Fibroblast of lung (primary cell): Measurements from ENCODE around the gene CAPN12. TPM values are rescaled to one million over a fixed set of nuclear protein-coding genes. Genes with fewer than 3 reads are reported as not detected.
"Not testable (repeated sequence)": the region's sequence is repeated elsewhere in the genome, so short reads cannot be mapped to it uniquely, and the experiment has no call there.

ENCODE experiments used
- DNase-seq, 2 donors: peaks; one replicate each; pipeline versions ENCODE4 v3.0.0 to v3.0.0-alpha.2; 2010; ENCODE audit warnings: low read depth in 2 of 2
- H2AFZ ChIP-seq: 2 replicates; pipeline ENCODE4 v1.5.1; 2012; ENCODE audit warnings: low read length, control low read depth, inconsistent platforms
- H3K27ac ChIP-seq: 2 replicates; pipeline ENCODE4 v1.5.1; 2011; ENCODE audit warnings: low read length, control low read depth; ENCODE audit not compliant: insufficient read depth
- H3K27me3 ChIP-seq: 2 replicates; pipeline ENCODE4 v1.5.1; 2011; ENCODE audit warnings: mild to moderate bottlenecking, low read length; ENCODE audit not compliant: control insufficient read depth, insufficient read depth
- H3K36me3 ChIP-seq: 2 replicates; pipeline ENCODE4 v1.5.1; 2011; ENCODE audit warnings: low read length; ENCODE audit not compliant: control insufficient read depth, insufficient read depth
- H3K4me1 ChIP-seq: 2 replicates; pipeline ENCODE4 v1.5.1; 2011; ENCODE audit warnings: low read length; ENCODE audit not compliant: control insufficient read depth, insufficient read depth; ENCODE audit errors: extremely low read depth
- H3K4me2 ChIP-seq: 2 replicates; pipeline ENCODE4 v1.5.1; 2011; ENCODE audit warnings: low read length, control low read depth; ENCODE audit not compliant: insufficient read depth; ENCODE audit errors: extremely low read depth
- H3K4me3 ChIP-seq, 4 experiments: fragments of 200-600 bp in 1 of 4; sonication (generic) in 1 of 4; replicated peaks in 1 of 4; 2 replicates each; pipeline ENCODE4 v1.5.1; 2011 to 2016; ENCODE audit warnings: low read length in 4 of 4, low read depth in 3 of 4, mild to moderate bottlenecking in 3 of 4, control low read depth in 2 of 4, inconsistent platforms in 1 of 4, mixed read lengths in 1 of 4; ENCODE audit not compliant: insufficient read depth in 1 of 4; ENCODE audit errors: control extremely low read depth in 1 of 4
- H3K79me2 ChIP-seq: 2 replicates; pipeline ENCODE4 v1.5.1; 2012; ENCODE audit warnings: mild to moderate bottlenecking, low read length, inconsistent platforms; ENCODE audit not compliant: control insufficient read depth, insufficient read depth
- H3K9ac ChIP-seq: 2 replicates; pipeline ENCODE4 v1.5.1; 2011; ENCODE audit warnings: mild to moderate bottlenecking, low read length, control low read depth; ENCODE audit not compliant: insufficient read depth
- H3K9me3 ChIP-seq: 2 replicates; pipeline ENCODE4 v1.5.1; 2012; ENCODE audit warnings: low read depth, low read length; ENCODE audit not compliant: control insufficient read depth, insufficient read depth
- H4K20me1 ChIP-seq: 2 replicates; pipeline ENCODE4 v1.5.1; 2011; ENCODE audit warnings: low read length; ENCODE audit not compliant: control insufficient read depth, insufficient read depth; ENCODE audit errors: extremely low read depth
- CTCF ChIP-seq, 2 donors: IDR thresholded peaks in 1 of 2; conservative IDR thresholded peaks in 1 of 2; 1 replicate in 1 of 2; 2 replicates in 1 of 2; pipeline ENCODE4 v1.5.1; 2011 to 2012; ENCODE audit warnings: low read length in 2 of 2, control low read depth in 1 of 2, inconsistent platforms in 1 of 2, low read depth in 1 of 2, mild to moderate bottlenecking in 1 of 2
- EZH2 ChIP-seq: IDR thresholded peaks from 2 replicates; pipeline ENCODE4 v1.5.1; 2012; ENCODE audit warnings: low read length, control low read depth, mild to moderate bottlenecking; ENCODE audit errors: missing control alignments
- polyA plus RNA-seq, 2 donors: library from polyadenylated mRNA; depleted of rRNA in 1 of 2; stranded (reverse) in 1 of 2; unstranded in 1 of 2; fragments of >200 nt; gene quantifications; 2 replicates each; pipeline ENCODE4 v1.2.1, GENCODE V29; 2011 to 2012; ENCODE audit warnings: missing spikeins in 1 of 2
- total RNA-seq: library from RNA; depleted of rRNA; stranded (reverse); fragments of >200 nt; gene quantifications from 2 replicates; pipeline ENCODE4 v1.2.1, GENCODE V29; 2014

The CAPN12 gene
- total and polyA plus RNA-seq, 2 donors (not counting 1 experiment from before 2014, with no cell fraction given), result 0.20 to 0.50 TPM

DNA sequence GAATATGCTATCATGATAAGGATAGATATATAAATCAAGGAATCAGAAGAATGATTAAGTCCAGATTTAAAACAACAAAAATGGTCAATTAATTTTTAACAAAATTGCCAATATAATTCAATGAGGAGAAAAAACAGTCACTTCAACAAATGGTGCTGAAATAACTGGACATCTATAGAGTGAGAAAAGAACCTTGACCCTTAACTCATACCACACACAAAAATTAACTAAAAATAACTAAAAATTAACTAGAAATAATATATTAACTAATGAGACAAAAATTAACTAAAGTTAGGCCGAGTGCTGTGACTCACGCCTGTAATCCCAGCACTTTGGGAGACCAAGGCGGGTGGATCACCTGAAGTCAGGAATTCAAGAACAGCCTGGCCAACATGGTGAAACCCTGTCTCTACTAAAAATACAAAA is 19.5 kb upstream of the CAPN12 start:
- Histone ChIP-seq H3K9me3 (no peaks in the 10 kb centered on the region), H3K4me3 (no peak overlapping the region), H3K36me3 (no peaks in the 10 kb centered on the region), H2AFZ (no peak overlapping the region), H3K79me2 (no peaks in the 10 kb centered on the region), H3K27ac (no peak overlapping the region), H3K4me1 (no peaks in the 10 kb centered on the region), H4K20me1 (no peaks in the 10 kb centered on the region), H3K27me3 (no peaks in the 10 kb centered on the region), H3K9ac (no peak overlapping the region), H3K4me2 (no peak overlapping the region)
- DNase-seq, result no peak
- TF ChIP-seq CTCF (conservative IDR thresholded peaks at IDR 0.05 in 1 of 2, IDR thresholded peaks at IDR 0.05 in 1 of 2; ENCODE audit: low read depth in 1 of 2, low read length in 2 of 2) (no peak), EZH2 (no peak)

GRCh38 chr19:38761884-38762389 is 17.7 kb upstream of the CAPN12 start:
- H3K9me3 ChIP-seq, H3K4me3 ChIP-seq, H3K27ac ChIP-seq, DNase-seq, H3K9ac ChIP-seq, H3K4me1 ChIP-seq, H3K4me2 ChIP-seq, H4K20me1 ChIP-seq, H3K27me3 ChIP-seq, H2AFZ ChIP-seq, H3K36me3 ChIP-seq, H3K79me2 ChIP-seq: not testable (repeated sequence)

DNA sequence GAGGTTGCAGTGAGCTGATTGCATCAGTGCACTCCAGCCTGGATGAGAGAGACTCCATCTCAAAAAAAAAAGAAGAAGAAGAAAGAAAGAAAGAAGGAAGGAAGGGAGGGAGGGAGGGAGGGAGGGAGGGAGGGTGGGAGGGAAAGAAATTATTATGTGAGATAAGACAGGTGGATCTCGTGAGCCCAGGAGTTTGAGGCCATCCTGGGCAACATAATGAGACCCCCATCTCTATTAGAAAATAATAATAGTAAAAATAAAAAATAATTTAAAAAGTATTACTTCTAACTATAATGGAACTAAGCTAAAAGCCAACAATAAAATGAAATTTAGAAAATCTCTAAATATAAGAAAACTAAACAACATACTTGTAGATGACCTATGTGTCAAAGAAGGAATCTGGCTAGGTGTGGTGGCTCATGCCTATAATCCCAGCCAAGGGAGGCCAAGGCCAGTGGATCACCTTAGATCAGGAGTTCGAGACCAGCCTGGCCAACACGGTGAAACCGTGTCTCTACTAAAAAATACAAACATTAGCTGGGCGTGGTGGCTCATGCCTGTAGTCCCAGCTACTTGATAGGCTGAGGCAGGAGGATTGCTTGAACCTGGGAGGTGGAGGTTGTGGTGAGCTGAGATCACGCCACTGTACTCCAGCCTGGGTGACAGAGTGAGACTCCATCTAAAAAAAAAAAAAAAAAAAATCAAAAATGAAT is 16.7 kb upstream of the CAPN12 start:
- DNase-seq, H4K20me1 ChIP-seq, H3K9ac ChIP-seq, H3K4me3 ChIP-seq, H3K36me3 ChIP-seq, H3K79me2 ChIP-seq, H3K4me1 ChIP-seq, H2AFZ ChIP-seq, H3K27me3 ChIP-seq, H3K4me2 ChIP-seq, H3K9me3 ChIP-seq, H3K27ac ChIP-seq: not testable (repeated sequence)

DNA sequence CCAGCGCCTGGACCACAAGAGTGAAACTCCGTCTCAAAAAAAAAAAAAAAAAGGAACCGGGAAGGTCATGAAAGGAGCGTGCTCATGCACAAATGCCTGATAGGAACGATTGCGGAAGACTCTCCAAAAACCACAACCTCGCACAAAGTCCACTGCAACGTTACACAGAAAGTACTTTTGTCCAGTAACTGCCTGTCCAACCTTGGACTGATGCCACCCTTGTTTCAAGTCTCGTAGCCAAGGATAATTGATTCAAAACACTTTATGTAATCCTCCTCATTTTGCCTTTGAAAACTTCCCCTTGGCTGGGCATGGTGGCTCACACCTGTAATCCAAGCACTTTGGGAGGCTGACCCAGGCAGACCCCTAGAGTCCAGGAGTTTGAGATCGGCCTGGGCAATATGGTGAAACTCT is 15.3 kb upstream of the CAPN12 start:
- Histone ChIP-seq H3K9me3 (no peaks in the 10 kb centered on the region), H3K4me3 (no peak overlapping the region), H4K20me1 (no peaks in the 10 kb centered on the region), H3K4me2 (no peak overlapping the region), H3K36me3 (no peaks in the 10 kb centered on the region), H3K4me1 (no peaks in the 10 kb centered on the region), H3K27ac (no peak overlapping the region), H2AFZ (no peak overlapping the region), H3K79me2 (no peaks in the 10 kb centered on the region), H3K9ac (no peak overlapping the region), H3K27me3 (no peaks in the 10 kb centered on the region)
- TF ChIP-seq EZH2 (no peak), CTCF (conservative IDR thresholded peaks at IDR 0.05 in 1 of 2, IDR thresholded peaks at IDR 0.05 in 1 of 2; ENCODE audit: low read depth in 1 of 2, low read length in 2 of 2) (no peak)
- no peak for DNase-seq

DNA sequence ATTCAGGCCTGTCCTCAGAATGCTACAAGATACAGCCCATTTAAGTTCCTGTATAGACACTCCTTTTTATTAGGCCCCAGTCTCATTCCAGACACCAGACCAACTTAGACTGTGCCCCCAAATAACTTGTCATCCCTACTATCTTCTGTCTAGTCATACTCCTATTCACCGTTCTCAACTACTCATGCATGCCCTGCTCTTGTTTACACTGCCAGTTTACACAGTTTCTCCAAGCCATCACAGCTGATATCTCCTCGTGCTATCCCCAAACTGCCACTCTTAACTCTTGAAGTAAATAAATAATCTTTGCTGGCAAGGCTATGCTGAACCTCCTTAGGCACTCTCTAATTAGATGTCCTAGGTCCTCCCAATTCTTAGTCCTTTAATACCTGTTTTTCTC is 9.9 kb upstream of the CAPN12 start:
- not testable (repeated sequence) for H3K9me3 ChIP-seq, H3K4me3 ChIP-seq, H3K9ac ChIP-seq, H3K4me1 ChIP-seq, H4K20me1 ChIP-seq, H3K36me3 ChIP-seq, H3K27me3 ChIP-seq, H3K79me2 ChIP-seq, H2AFZ ChIP-seq, H3K4me2 ChIP-seq, DNase-seq, H3K27ac ChIP-seq
